ENCODE measurements around the gene LONP1. TPM values are rescaled to one million over a fixed set of nuclear protein-coding genes. Genes with fewer than 3 reads are reported as not detected.
A peak's percentile ranks its signal among the peaks of the same experiment; 100 is the strongest.

LONP1 gene
- total RNA-seq, 1 experiment from 2014 or later, result 186 TPM

DNA sequence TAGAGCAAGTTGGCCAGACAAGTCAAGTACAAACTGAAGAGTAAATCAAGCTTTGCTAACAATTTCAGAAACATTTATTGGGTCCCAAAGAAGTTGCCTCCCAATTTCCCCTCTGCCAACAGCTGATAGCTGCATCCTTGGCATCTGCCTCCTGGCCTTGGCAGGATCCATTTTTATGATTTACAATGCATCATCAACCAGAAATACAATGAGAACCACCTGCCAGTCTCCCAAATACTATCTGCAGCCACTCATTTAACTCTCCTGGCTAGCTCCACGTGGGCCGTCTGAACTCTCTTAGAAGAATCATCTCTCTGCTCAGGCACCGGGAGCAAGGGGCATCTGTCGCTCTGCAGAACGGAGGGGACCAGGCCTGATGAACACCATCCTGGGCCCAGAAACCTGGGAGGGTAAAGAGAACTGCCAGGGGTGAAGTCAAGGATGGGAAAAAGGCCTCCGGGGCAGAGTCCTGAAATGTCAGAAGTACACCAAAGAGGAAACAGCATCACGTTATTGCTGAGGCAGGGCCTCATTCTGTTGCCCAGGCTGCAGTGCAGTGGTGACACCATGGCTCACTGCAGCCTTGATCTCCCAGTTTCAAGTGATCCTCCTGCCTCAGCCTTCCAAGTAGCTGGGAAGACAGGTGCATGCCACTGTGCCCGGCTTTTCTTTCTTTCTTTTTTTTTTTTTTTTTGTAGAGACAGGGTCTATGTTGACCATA lies 2.6 kb downstream of the LONP1 start:
- Mint-ChIP-seq H3K27ac (no peak overlapping the region), H3K4me3 (peak overlapping the region; percentile 97)
- POLR2A ChIA-PET, result interaction anchor here (1.0 kb wide), 1 partner anchor 28 kb away, joined by 4 read pairs; no protein-coding TSS in a partner anchor

DNA sequence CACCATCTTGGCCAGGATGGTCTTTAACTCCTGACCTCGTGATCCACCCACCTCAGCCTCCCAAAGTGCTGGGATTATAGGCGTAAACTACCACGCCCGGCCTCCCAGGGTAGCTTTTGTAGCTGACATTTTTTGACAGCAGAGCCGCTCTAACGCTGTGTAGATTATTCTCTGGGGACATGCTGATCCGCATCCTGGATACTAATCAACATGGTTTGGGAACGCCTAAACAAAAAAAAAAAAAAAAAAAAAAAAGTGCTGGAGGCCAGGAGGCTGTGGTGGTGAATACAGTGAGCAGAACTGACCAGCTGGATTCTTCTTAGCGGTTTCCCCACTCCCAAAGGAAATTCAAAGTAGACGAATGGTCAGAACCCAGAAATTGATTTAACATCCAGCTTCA lies 5.1 kb downstream of the LONP1 start:
- H3K36me3 Mint-ChIP-seq, result peaks cover 49% of the 10 kb centered on the region
- ChIA-PET CTCF (interaction anchor here (1.1 kb wide), 1 partner anchor 28 kb away, joined by 3 read pairs; no protein-coding TSS in a partner anchor), POLR2A (interaction anchor here (0.7 kb wide), 1 partner anchor 25 kb away, joined by 5 read pairs; no protein-coding TSS in a partner anchor)
- TF ChIP-seq KAT7 (CRISPR knock-in tag; IDR thresholded peaks at IDR 0.05; ENCODE audit: borderline replicate concordance) (no peak), TCF7 (CRISPR knock-in tag; IDR thresholded peaks at IDR 0.05; ENCODE audit: low read depth) (no peak), ZNF232 (CRISPR knock-in tag; IDR thresholded peaks at IDR 0.05) (no peak), FOXJ3 (CRISPR knock-in tag; IDR thresholded peaks at IDR 0.05; ENCODE audit: borderline replicate concordance) (no peak), ZNF396 (CRISPR knock-in tag; IDR thresholded peaks at IDR 0.05; ENCODE audit: borderline replicate concordance) (no peak), NR3C1 (CRISPR knock-in tag; conservative IDR thresholded peaks at IDR 0.05; ENCODE audit: low read depth) (no peak)
- TF ChIP-seq, protein P1, sequence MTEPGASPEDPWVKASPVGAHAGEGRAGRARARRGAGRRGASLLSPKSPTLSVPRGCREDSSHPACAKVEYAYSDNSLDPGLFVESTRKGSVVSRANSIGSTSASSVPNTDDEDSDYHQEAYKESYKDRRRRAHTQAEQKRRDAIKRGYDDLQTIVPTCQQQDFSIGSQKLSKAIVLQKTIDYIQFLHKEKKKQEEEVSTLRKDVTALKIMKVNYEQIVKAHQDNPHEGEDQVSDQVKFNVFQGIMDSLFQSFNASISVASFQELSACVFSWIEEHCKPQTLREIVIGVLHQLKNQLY (CRISPR knock-in tag; IDR thresholded peaks at IDR 0.05), result no peak
- TF ChIP-seq, protein P2, sequence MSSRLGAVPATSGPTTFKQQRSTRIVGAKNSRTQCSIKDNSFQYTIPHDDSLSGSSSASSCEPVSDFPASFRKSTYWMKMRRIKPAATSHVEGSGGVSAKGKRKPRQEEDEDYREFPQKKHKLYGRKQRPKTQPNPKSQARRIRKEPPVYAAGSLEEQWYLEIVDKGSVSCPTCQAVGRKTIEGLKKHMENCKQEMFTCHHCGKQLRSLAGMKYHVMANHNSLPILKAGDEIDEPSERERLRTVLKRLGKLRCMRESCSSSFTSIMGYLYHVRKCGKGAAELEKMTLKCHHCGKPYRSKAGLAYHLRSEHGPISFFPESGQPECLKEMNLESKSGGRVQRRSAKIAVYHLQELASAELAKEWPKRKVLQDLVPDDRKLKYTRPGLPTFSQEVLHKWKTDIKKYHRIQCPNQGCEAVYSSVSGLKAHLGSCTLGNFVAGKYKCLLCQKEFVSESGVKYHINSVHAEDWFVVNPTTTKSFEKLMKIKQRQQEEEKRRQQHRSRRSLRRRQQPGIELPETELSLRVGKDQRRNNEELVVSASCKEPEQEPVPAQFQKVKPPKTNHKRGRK (CRISPR knock-in tag; IDR thresholded peaks at IDR 0.05; ENCODE audit: borderline replicate concordance), result no peak
- TF ChIP-seq, protein P3, sequence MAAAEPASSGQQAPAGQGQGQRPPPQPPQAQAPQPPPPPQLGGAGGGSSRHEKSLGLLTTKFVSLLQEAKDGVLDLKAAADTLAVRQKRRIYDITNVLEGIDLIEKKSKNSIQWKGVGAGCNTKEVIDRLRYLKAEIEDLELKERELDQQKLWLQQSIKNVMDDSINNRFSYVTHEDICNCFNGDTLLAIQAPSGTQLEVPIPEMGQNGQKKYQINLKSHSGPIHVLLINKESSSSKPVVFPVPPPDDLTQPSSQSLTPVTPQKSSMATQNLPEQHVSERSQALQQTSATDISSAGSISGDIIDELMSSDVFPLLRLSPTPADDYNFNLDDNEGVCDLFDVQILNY (CRISPR knock-in tag; IDR thresholded peaks at IDR 0.05), result no peak
- TF ChIP-seq, protein P4, sequence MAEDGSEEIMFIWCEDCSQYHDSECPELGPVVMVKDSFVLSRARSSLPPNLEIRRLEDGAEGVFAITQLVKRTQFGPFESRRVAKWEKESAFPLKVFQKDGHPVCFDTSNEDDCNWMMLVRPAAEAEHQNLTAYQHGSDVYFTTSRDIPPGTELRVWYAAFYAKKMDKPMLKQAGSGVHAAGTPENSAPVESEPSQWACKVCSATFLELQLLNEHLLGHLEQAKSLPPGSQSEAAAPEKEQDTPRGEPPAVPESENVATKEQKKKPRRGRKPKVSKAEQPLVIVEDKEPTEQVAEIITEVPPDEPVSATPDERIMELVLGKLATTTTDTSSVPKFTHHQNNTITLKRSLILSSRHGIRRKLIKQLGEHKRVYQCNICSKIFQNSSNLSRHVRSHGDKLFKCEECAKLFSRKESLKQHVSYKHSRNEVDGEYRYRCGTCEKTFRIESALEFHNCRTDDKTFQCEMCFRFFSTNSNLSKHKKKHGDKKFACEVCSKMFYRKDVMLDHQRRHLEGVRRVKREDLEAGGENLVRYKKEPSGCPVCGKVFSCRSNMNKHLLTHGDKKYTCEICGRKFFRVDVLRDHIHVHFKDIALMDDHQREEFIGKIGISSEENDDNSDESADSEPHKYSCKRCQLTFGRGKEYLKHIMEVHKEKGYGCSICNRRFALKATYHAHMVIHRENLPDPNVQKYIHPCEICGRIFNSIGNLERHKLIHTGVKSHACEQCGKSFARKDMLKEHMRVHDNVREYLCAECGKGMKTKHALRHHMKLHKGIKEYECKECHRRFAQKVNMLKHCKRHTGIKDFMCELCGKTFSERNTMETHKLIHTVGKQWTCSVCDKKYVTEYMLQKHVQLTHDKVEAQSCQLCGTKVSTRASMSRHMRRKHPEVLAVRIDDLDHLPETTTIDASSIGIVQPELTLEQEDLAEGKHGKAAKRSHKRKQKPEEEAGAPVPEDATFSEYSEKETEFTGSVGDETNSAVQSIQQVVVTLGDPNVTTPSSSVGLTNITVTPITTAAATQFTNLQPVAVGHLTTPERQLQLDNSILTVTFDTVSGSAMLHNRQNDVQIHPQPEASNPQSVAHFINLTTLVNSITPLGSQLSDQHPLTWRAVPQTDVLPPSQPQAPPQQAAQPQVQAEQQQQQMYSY (CRISPR knock-in tag; IDR thresholded peaks at IDR 0.05), result no peak
- TF ChIP-seq, protein P5, sequence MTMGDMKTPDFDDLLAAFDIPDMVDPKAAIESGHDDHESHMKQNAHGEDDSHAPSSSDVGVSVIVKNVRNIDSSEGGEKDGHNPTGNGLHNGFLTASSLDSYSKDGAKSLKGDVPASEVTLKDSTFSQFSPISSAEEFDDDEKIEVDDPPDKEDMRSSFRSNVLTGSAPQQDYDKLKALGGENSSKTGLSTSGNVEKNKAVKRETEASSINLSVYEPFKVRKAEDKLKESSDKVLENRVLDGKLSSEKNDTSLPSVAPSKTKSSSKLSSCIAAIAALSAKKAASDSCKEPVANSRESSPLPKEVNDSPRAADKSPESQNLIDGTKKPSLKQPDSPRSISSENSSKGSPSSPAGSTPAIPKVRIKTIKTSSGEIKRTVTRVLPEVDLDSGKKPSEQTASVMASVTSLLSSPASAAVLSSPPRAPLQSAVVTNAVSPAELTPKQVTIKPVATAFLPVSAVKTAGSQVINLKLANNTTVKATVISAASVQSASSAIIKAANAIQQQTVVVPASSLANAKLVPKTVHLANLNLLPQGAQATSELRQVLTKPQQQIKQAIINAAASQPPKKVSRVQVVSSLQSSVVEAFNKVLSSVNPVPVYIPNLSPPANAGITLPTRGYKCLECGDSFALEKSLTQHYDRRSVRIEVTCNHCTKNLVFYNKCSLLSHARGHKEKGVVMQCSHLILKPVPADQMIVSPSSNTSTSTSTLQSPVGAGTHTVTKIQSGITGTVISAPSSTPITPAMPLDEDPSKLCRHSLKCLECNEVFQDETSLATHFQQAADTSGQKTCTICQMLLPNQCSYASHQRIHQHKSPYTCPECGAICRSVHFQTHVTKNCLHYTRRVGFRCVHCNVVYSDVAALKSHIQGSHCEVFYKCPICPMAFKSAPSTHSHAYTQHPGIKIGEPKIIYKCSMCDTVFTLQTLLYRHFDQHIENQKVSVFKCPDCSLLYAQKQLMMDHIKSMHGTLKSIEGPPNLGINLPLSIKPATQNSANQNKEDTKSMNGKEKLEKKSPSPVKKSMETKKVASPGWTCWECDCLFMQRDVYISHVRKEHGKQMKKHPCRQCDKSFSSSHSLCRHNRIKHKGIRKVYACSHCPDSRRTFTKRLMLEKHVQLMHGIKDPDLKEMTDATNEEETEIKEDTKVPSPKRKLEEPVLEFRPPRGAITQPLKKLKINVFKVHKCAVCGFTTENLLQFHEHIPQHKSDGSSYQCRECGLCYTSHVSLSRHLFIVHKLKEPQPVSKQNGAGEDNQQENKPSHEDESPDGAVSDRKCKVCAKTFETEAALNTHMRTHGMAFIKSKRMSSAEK (CRISPR knock-in tag; IDR thresholded peaks at IDR 0.05; ENCODE audit: borderline replicate concordance), result no peak
- H3K27ac Mint-ChIP-seq, result no peak overlapping the region
- no peak overlapping the region for H3K4me3 Mint-ChIP-seq
- H3K4me1 Mint-ChIP-seq, result peaks cover 16% of the 10 kb centered on the region
- H3K27me3 Mint-ChIP-seq (ENCODE audit: low read depth), result no peaks in the 10 kb centered on the region
- no peak for DNase-seq (ENCODE audit: low spot score)
- no peak for ATAC-seq
- no peaks in the 10 kb centered on the region for H3K9me3 Mint-ChIP-seq

More for the DNA sequence above, 2.6 kb downstream of the LONP1 start:
- H3K36me3 Mint-ChIP-seq, result peaks cover 29% of the 10 kb centered on the region
- H3K27me3 Mint-ChIP-seq (ENCODE audit: low read depth), result no peaks in the 10 kb centered on the region
- no peak for ATAC-seq
- peaks cover 16% of the 10 kb centered on the region for H3K4me1 Mint-ChIP-seq
- DNase-seq (ENCODE audit: low spot score), result no peak
- TF ChIP-seq, protein P6, sequence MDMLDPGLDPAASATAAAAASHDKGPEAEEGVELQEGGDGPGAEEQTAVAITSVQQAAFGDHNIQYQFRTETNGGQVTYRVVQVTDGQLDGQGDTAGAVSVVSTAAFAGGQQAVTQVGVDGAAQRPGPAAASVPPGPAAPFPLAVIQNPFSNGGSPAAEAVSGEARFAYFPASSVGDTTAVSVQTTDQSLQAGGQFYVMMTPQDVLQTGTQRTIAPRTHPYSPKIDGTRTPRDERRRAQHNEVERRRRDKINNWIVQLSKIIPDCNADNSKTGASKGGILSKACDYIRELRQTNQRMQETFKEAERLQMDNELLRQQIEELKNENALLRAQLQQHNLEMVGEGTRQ (CRISPR knock-in tag; IDR thresholded peaks at IDR 0.05), result no peak
- TF ChIP-seq PRRX2 (CRISPR knock-in tag; IDR thresholded peaks at IDR 0.05), result no peak
- no peaks in the 10 kb centered on the region for H3K9me3 Mint-ChIP-seq
- CTCF ChIA-PET, result no interaction called here

Data from WTC11 (cell line).